GM18861 (cell line): ENCODE measurements around the gene THADA.
"Not testable (repeated sequence)": the region's sequence is repeated elsewhere in the genome, so short reads cannot be mapped to it uniquely, and the experiment has no call there.

Experiments used
- ATAC-seq: cut with Tn5 transposase; IDR thresholded peaks from one replicate; pipeline ENCODE4 v1.9.1; 2021; ENCODE audit not compliant: unreplicated experiment

The THADA gene

DNA sequence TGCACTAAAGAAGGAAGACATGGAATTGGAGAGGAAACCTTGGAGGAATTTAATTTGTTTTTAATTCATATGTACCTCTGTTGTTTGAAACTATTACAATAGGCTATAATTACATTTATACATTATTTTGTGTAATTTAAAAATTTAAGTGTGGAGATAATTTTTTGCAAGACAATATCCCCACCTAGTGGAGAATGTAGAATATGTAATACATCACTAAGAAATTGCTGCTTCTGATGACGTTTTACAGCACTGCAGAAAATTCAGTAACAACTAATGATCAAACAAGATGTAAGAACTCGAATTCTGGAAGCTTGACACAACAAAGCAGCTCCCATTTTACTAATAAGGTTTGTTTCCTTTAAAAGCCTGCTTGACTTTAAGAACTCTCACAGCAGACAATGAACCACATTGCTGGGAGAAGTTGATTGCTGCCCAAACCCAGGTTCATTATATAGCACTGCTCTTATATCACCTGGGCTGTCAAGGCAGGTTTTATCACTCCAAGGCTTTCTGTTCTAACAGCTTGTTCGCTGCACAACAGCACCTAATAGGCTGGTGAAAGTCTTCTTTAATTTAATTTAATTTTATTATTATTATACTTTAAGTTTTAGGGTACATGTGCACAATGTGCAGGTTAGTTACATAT, 53.4 kb downstream of the THADA start:
- no peak for ATAC-seq

DNA sequence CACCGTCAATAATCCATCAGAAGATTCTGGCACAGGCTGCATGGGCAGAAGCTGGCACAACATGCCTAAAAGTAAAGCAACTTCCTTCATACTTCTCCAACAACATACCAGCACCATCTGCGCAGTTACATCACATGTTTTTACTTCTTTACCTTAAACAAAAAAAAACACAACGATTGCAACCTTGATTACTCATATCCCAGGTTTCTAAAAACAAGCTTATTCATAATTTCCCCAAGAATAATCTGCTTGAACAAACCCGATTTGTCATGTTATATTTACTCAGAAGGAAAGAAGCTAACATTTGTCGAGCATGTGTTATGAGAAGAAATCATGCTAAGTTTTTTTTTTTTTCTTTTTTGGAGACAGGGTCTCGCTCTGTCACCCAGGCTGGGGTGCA, 54.7 kb downstream of the THADA start:
- no peak for ATAC-seq

DNA sequence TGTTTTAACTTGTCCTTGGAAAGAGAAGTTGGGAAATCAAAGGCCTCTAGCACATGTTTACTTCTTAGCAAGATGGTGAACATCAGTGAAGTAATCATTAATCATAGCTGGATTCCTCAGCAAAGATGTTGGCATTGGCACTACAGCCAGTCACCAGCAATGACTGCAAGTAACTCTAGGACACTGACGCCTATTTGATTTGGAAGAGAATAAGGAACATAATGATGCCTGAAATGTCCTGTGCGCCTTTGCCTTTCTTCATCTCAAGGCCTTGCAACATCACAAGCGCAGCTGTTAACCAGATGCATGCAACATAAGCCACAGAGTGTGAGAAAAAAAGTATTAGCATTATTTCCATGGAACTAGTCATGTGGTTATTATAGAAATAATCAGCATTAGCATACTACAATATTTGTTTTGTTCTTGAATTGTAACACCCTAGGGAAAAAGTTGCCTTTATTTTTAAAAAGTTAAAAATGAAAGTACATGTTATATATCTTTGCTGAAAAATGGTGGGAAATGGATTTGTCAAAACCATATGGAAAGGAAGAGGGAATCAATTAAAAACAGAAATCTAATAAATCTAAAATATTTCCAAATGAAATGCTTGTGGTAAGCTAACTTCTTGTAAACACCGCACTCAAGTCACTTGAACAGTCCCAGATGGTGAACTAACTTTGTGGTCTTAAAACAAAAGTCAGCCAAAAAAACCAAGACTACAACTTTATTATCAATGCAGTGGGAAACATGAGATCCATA, 55.6 kb downstream of the THADA start:
- ATAC-seq, result no peak

DNA sequence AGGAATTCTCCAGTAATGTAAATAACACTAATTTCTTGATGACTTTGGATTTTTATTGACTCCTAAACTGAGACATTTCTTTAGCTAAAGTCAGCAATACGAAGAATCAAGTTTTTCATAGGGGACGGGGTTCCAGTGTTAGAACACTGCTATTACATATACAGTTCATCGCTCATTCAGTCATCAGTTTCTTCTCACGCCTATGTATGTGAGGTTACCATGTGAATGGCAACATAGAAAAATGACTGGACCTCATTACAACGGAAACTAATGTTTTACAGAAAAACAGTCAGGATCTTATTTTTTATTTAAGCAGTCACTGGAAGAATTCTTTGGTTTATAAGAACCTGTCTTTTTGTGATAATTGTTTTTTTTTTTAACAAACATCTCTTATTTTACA, 56.4 kb downstream of the THADA start:
- no peak for ATAC-seq

DNA sequence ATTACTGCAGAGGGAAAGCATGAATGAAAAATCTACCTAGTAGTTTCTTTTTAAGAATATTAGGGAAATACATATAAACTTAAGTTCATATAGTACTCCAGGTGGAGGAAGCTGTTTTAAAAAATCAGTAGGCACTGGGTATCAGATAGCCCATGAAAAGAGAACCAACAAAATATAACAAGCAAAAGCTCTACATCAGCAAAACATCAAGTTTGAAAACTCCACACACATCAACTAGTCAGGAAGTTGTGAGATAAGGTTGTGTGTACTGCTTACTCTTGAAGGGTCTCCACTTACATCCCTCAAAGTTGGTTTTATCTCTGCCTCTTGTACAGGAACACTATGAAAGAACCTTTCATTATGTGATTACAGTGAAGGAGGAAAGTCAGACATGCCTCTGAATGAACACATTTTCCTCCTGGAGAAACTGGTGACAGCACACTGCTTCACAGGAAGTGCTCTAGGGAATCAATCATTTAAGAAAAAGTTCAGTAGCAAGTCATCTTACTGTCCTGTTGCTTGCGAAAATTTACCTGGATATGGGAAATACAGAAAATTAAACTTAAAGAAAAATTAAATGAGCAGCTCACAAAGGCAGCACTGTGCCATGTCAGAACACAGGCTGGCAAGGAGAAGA, 57.7 kb downstream of the THADA start:
- ATAC-seq, result no peak

DNA sequence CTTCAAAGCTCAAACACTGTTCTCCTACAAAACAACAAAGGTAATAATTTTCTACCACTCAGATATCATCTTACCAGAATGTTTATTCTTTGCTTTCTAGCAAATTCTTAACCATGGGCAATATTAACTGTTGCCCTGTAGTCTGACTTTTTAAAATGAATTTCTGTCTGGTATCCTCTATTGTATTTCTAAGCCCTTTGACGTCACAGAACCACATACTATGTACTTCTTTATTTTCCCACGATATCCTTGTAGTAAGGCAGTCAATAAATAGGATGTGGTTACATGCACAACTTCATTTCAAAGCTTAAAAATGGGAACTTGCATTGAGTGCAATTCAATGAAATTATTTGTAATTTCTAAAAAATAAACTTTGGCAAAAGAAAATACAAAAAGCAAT, 58.7 kb downstream of the THADA start:
- ATAC-seq, result no peak

DNA sequence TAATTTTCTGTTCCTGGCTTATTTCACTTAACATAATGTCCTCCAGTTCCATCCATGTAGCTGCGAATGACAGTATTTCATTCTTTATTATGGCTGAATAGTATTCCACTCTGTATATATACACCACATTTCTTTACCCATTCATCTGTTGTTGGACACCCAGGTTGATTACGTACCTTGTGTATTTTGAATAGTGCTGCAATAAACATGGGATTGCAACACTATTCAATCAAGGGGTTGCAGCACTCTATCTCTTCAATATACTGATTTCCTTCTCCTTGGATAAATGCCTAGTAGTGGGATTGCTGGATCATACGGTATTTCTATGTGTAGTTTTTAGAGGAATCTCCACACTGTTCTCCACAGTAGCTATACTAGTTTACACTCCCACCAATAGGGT, 61.3 kb downstream of the THADA start:
- no peak for ATAC-seq

DNA sequence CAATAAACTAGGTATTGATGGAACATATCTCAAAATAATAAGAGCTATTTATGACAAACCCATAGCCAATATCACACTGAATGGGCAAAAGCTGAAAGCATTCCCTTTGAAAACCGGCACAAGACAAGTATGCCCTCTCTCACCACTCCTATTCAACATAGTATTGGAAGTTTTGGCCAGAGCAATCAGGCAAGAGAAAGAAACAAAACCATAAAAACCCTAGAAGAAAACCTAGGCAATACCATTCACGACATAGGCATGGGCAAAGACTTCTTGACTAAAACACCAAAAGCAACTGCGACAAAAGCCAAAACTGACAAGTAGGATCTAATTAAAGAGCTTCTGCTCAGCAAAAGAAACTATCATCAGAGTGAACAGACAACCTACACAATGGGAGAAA, 63.3 kb downstream of the THADA start:
- ATAC-seq, result not testable (repeated sequence)

DNA sequence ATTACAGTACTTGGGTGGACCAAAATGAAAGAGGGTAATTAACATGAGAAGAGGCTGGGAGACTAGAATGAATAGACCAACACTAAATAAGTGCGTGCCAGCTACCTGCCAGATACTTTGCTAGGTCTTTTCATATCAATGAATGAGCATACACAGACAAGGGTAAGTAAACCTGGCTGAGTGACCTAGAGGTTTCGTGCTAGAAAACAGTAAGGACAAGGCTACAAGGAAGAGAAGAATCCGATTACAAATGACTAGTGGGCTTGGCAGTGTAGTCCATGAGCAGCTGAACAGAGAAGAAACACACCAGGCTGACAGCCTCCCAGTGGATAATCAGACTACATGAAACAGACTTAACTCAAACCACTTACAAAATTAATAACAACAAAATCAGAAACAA, 64.6 kb downstream of the THADA start:
- no peak for ATAC-seq

DNA sequence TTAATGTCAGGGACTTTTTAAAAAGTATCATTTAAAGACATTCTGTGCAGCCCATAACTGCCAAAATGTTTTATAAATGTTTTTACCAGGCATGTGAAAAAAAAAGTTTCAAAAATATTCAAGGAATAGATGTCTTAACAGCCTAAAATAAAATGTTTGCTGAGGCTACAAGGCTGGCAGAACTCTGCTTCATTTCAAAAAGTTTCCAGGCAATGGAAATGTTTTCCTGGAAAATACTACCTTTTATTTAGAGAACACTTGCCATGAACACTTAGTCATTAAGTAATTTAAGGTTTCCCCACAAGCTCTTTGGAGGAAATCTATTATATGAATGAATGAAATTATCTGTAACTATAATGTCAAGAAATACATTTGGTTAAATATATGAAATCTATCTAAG, 68.8 kb downstream of the THADA start:
- ATAC-seq, result no peak

DNA sequence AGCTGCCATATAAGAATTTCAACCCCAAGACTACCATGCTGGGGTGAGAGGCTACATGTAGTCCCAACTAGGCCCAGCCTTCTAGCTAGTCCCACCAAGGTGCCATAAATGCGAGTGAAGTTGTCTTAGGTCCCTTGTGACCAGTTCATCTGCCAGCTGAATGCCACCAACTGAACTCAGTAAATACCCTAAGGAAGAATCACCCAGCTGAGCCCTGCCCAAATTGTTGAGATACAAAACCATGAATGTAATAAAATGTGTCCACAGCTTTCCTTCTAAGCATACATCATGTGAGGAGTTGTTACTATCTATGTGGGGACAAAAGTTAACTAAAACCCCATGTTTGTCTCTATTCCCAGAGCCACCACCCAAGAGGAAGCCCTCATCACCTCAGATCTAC, 70.3 kb downstream of the THADA start:
- ATAC-seq, result no peak

DNA sequence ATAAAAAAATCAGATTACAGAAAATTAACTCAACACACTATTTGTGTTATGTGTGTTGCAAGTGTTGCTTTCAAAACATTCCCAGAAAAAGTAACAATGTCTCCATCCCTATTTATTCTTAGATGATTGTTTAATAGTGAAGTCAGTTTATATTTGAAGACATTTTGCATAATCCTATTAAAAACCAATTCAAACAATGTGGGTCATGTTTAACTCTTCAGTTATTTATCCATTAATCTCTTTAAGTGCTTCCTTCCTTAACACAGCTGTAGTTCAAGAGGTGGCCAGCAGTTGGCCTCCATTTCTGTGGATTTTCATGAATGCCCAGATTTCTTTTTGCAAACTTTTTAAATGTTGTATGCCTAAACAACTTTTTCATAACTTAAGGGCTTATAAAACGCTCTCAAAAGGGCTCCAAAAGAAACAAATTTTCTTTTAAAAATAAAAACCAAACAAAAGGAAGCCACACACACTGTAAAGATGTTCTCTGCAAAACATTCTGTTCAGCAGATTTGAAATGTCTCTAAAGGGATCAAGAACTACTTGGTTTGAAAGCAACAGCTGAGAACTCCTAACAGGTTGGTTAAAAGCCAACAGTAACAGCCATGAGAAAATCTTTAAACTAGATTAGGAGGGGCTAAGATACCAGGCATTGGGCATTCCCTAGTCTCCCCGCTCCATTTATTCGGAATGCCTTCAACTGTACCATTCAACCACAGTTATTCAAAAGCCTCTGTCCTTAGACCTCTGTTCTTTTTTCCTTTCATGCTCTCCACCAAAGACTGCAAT, 71.5 kb downstream of the THADA start:
- no peak for ATAC-seq

DNA sequence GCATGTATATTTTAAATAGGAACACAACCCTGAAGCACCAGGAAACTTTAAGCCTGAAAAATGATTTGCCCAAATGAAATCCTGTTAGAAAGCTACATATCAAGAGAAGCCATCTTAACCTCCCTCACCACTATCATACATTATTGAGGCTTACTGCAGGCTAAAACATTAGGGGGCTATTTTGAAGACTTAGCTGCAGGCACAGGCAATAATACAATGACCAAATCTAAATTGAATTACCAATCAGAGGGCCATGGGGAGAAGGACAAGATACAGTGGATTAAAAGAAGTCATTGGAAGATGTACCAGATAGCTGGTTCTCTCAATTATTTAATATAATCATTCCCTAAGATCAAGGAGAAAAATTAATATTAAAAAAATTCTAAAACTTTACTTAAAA, 73.7 kb downstream of the THADA start:
- no peak for ATAC-seq

DNA sequence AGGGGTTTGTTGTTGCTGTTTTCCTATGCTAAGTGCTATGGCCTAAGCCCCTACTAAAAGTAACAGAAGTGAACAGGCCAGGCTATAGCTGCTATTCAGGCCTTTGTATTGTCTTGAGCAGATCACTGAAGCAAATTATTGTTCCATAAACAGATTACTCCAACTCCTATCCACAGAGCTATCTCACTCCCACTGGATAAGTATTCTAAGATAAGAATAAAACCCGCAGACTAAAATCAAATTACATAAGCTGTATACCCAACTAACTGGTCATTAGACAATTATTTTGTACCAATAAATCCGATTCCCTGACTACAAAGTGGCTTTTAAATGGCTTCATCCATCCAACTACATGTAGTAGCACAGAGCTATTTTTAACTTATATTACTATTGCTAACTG, 74.3 kb downstream of the THADA start:
- ATAC-seq, result no peak

DNA sequence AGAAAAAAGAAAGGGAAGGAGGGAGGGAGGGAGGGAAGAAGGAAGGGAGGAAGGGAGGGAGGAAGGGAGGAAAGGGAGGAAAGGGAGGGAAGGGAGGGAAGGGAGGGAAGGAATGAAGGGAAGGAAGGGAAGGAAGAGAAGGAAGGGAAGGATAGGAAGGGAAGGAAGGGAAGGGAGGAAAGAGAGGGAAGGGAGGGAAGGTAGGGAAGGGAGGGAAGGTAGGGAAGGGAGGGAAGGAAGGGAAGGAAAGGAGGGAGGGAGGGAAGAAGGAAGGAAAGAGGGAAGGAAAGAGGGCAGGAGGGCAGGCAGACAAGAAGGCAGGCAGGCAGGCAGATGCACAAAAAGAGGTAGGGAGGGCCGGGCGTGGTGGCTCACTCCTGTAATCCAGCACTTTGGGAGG, 74.9 kb downstream of the THADA start:
- ATAC-seq, result no peak

DNA sequence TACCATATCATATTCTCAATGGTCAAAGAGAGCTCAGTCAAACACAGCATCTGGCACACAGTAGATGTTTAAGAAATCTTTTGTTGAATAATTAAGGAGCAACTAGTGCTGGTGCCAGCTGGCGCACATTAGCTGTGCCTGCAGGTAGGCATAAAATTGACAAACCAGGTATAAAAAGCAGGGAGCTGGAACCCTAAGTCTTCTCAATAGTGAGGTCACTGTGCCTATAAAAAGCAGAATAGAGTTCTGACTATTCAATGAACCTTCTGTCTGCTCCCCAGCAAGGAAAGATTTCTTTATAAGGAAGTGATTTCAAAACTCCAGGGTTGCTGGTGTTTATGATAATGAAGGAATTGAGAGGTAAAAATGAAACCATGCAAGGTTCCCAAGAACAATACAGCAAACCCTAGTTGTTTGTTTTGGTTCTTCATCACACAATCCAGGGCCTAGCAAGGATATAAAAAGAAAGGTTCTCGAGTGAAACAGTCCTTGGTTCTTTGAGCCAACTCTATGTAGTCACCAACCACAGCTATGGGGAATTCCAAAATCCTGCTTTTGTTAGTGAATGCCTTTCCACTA, 76.1 kb downstream of the THADA start:
- no peak for ATAC-seq

DNA sequence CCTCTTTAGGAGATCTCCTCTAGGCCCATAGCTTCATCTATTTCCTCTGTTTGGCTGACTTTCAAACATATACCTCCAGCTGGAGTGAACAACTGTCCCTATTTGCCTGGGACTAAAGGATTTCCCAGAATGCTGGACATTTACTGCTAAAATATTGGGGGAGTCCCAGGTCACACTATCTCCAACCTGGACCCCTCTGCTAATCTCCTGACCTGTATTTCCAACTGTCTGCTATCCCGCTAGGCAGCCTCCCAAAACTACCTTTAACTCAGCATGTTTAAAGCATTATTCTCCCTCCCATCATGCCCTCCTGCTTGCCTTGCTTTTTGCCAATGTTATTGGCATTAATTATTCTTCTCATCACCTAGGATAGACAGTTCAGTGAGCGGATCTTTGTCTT, 77.1 kb downstream of the THADA start:
- no peak for ATAC-seq

DNA sequence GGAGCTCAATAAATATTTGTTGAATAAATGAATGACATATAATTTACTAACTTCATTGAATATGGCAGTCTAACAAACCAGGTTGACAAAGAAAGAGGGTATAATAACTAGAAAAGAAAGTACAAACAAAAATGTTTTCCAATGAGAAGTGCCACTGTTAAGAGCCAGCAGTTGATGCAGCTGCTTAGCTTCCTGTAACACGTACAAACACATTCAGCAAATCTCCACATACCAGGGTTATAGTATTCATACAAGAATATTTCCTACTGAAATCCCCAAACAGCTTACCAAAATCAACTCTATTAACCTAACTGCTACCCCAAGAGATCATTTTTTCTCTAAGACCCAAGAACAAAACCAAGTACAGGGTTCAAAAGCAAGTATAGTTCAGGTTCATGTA, 77.7 kb downstream of the THADA start:
- ATAC-seq, result no peak

DNA sequence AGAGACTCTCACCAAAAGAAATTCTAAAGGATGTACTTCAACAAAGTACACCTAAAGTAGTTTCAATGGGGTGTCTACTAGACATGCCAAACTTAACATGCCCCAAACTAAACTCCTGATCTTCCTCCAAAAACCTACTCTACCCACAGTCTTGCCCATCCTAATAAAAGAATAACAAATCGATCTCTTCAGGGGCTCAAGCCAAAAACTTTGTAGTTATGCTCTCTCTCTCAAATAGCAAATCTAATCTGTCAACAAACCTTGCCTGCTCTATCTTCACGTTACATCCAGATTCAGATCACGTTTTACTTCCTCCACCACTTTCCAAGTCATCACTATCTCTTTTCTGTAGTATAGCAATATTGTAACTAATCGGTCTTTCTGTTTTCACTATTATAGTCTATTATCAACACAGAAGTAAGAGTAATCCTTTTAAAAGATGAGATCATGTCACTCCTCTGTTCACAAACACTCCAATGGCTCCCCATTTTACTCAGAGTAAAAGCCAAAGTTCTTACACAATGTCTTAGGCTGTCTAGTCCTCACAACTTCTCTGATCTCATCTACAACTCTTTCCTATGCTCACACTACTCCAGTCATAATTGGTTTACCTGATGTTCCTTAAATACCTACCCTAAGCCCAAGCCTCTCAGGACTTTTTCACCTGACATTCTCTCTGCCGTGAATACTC, 79.9 kb downstream of the THADA start:
- ATAC-seq, result no peak

DNA sequence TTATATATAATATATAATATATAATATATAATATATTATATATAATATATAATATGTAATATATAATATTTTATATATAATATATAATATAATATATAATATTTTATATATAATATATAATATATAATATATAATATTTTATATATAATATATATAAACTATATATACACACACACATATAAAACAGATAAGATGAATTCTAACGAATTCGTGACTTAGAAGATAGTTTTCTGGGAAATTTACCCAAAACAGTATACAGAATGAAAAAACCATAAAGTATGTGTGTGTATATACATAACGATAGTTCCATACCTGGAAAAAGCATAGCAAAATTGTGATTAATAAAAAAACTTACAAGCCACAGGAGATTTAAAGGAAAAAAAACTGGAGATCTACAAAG, 80.6 kb downstream of the THADA start:
- ATAC-seq, result no peak

DNA sequence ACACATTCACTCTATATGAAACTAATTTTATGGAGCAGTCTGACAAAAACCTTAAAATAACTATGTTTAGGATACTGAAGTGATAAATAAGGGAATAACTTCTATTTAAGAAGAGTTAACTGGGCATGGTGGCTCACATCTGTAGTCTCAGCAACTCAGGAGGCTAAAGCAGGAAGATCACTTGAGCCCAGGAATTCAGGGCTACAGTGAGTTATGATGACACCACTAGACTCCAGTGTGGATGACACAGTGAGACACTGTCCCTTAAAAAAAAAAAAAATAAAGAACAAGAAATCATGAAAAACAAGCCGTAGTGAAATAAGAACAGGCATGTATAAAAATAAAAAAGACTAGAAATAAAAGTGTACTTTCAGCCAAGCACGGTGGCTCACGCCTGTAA, 82.0 kb downstream of the THADA start:
- ATAC-seq, result no peak
